ENCODE data around the gene ABI3BP. TPM values are rescaled to one million over a fixed set of nuclear protein-coding genes. Genes with fewer than 3 reads are reported as not detected.

ABI3BP gene
- total RNA-seq, 3 donors from 2014 or later: 13.5 to 70.8 (median 47.0) TPM

DNA sequence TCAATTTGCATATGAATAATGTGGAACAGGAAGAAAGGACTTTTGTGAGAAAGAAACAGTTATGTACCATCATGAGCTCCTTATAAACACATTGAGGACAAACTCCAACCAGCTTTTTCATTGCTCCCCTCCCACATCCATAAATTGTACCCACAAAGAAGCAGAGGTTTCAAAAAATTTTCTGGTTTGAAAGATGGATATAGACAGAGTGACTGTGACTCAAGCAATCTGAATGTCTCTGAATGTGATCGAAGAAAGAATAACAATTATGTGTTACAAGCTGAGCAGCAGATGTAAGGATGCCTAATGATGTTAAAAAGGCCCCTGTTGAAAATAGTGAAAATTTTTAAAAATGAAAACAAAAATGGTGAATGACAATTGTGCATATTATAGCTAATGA, 156.6 kb downstream of the ABI3BP start:
- H3K4me3 ChIP-seq: no peak overlapping the region
- intact Hi-C loops (cut with DNase I, micrococcal nuclease): no loop called here
- no peaks in the 10 kb centered on the region for H3K4me1 ChIP-seq (ENCODE audit: low read depth)
- no peak for DNase-seq
- H3K36me3 ChIP-seq (ENCODE audit: low read depth): no peaks in the 10 kb centered on the region
- no peak for ATAC-seq
- TF ChIP-seq, protein P1, sequence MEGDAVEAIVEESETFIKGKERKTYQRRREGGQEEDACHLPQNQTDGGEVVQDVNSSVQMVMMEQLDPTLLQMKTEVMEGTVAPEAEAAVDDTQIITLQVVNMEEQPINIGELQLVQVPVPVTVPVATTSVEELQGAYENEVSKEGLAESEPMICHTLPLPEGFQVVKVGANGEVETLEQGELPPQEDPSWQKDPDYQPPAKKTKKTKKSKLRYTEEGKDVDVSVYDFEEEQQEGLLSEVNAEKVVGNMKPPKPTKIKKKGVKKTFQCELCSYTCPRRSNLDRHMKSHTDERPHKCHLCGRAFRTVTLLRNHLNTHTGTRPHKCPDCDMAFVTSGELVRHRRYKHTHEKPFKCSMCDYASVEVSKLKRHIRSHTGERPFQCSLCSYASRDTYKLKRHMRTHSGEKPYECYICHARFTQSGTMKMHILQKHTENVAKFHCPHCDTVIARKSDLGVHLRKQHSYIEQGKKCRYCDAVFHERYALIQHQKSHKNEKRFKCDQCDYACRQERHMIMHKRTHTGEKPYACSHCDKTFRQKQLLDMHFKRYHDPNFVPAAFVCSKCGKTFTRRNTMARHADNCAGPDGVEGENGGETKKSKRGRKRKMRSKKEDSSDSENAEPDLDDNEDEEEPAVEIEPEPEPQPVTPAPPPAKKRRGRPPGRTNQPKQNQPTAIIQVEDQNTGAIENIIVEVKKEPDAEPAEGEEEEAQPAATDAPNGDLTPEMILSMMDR (IDR thresholded peaks at IDR 0.05): no peak
- H3K9me3 ChIP-seq: no peaks in the 10 kb centered on the region

DNA sequence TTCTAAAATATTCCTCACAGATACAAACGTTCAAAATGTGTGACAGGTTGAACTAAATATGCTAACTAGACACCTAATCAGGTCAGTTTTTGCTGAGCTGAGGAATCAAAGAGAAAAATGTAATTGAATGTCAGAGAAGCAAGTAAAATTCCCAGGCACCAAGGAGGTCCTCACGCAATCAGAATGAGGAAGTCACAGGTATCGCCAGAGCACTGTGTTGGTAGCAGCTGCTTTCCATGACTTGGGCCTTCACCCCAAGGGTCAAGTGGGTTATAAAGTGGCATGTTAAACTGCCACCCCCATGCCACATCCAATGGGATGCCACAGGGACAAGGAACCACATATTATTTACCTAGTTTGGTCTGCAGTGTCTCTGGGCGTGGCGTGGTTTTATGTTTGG, 158.9 kb downstream of the ABI3BP start:
- H3K4me1 ChIP-seq (ENCODE audit: low read depth): no peaks in the 10 kb centered on the region
- H3K9me3 ChIP-seq: no peaks in the 10 kb centered on the region
- no peak overlapping the region for H3K4me3 ChIP-seq
- ATAC-seq: no peak
- DNase-seq: no peak
- intact Hi-C loops (cut with DNase I, micrococcal nuclease): no loop called here
- no peaks in the 10 kb centered on the region for H3K36me3 ChIP-seq (ENCODE audit: low read depth)
- TF ChIP-seq, protein P1 (IDR thresholded peaks at IDR 0.05): no peak

DNA sequence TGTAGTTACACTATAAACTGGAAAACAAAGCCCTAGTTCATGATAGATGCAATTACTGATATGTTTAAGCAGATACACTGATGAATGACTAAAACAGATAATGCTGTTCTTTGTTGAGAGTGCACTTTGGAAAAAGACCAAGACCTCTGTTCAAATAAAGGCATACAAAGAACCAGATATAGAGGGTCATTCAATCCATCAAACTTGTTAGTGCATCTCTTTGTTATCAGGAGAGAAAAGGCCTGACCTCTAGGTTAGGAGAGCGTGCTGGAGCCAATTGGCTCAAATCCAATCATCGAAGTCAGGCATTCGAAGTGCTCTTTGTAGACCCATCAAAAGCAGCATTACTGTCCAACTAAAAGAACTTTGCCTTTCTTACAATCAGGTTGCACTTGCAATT, 159.7 kb downstream of the ABI3BP start:
- DNase-seq: no peak
- Histone ChIP-seq H3K4me3 (no peak overlapping the region), H3K4me1 (ENCODE audit: low read depth) (no peaks in the 10 kb centered on the region), H3K9me3 (no peaks in the 10 kb centered on the region), H3K36me3 (ENCODE audit: low read depth) (no peaks in the 10 kb centered on the region)
- intact Hi-C loops (cut with DNase I, micrococcal nuclease): no loop called here
- ATAC-seq: no peak
- TF ChIP-seq, protein P1 (IDR thresholded peaks at IDR 0.05): no peak

DNA sequence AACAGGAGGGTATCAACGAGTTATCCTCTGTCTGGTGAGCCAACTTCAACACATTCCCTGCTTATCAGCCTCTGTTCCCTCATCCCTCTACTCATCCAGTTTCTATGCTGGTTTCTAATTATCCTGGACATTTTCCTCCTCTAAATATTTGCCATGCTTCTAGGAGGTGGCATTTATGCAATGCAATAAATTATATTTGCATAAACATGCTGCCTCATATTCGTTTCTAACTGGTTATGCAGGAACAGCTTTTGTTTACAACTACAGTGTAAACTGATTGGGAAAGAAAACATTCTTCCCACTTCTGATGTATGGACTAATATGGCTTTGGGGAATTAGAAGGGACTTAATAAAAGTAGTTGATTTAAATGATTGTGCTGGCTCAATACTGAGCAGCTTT, 161.6 kb downstream of the ABI3BP start:
- TF ChIP-seq, protein P1 (IDR thresholded peaks at IDR 0.05): no peak
- no peak overlapping the region for H3K4me3 ChIP-seq
- no peak for ATAC-seq
- H3K4me1 ChIP-seq (ENCODE audit: low read depth): no peaks in the 10 kb centered on the region
- no peaks in the 10 kb centered on the region for H3K36me3 ChIP-seq (ENCODE audit: low read depth)
- no peak for DNase-seq
- H3K9me3 ChIP-seq: no peaks in the 10 kb centered on the region
- intact Hi-C loops (cut with DNase I, micrococcal nuclease): no loop called here

DNA sequence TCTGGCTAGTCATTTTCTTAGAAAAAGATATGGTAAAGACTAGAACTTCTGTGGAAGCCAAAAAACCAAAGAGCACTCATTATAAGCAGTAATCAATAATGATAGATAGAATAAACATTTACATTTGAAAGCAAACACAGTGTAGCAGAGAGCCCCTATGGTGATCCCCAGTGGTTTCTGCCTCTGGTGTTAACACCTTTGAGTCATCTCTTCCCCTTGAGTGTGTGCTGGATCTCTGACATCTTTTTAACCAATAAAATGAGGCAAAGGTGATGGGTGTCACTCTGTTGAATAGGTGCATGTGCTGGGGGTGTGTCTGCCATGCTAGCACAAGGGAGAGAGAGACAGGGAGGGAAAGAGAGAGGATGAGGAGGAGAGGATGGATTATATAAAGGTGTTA, 162.3 kb downstream of the ABI3BP start:
- Histone ChIP-seq H3K9me3 (no peaks in the 10 kb centered on the region), H3K4me3 (no peak overlapping the region), H3K36me3 (ENCODE audit: low read depth) (no peaks in the 10 kb centered on the region), H3K4me1 (ENCODE audit: low read depth) (no peaks in the 10 kb centered on the region)
- TF ChIP-seq, protein P1 (IDR thresholded peaks at IDR 0.05): no peak
- intact Hi-C loops (cut with DNase I, micrococcal nuclease): no loop called here
- ATAC-seq (no peak), DNase-seq (no peak)

DNA sequence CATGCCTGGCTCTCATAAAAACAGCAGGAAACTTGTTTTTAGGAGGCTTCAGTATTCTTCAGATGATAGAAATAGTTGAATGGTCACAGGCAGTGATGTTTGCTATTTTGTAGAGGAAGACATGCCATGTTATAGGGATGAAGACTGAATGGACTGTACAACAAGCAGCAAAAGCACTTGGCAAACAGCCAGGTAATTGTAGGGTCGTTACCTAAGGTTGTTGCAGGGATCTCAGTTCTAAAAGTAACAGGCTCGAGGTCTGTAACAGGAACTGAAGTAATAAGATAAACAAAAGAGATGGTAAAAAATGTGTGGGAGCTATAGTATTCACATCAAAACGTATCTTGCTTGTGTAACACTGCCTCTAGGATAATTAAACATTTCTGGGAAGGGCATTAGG, 167.6 kb downstream of the ABI3BP start:
- H3K9me3 ChIP-seq: no peaks in the 10 kb centered on the region
- ATAC-seq: no peak
- no peak for DNase-seq
- H3K4me1 ChIP-seq (ENCODE audit: low read depth): no peaks in the 10 kb centered on the region
- no peak overlapping the region for H3K4me3 ChIP-seq
- intact Hi-C loops (cut with DNase I, micrococcal nuclease): no loop called here
- H3K36me3 ChIP-seq (ENCODE audit: low read depth): no peaks in the 10 kb centered on the region
- TF ChIP-seq, protein P1 (IDR thresholded peaks at IDR 0.05): no peak
